OCI-LY1 (cell line): ENCODE data around the gene PFKFB2.
"Not testable (repeated sequence)": the region's sequence is repeated elsewhere in the genome, so short reads cannot be mapped to it uniquely, and the experiment has no call there.

Experiments
- H2AFZ ChIP-seq: fragments of 200-600 bp; sonication (generic), shearing (Covaris generic); 2 replicates; pipeline ENCODE4 v1.6.0; 2014; ENCODE audit warnings: antibody characterized with exemption, mild to moderate bottlenecking, low read length
- H3F3A ChIP-seq: fragments of 200-600 bp; sonication (generic), shearing (Covaris generic); 2 replicates; pipeline ENCODE4 v1.6.0; 2014; ENCODE audit warnings: mild to moderate bottlenecking, antibody characterized with exemption, low read length, moderate library complexity; ENCODE audit not compliant: insufficient read depth
- H3K27ac ChIP-seq: fragments of 200-600 bp; sonication (generic); 2 replicates; pipeline ENCODE4 v1.5.1; 2014; ENCODE audit warnings: low read length, mixed run types, mild to moderate bottlenecking, low read depth; ENCODE audit not compliant: poor library complexity, severe bottlenecking
- H3K27me3 ChIP-seq: fragments of 200-600 bp; sonication (generic); 2 replicates; pipeline ENCODE4 v1.6.0; 2014; ENCODE audit warnings: antibody characterized with exemption, mild to moderate bottlenecking, low read length, moderate library complexity; ENCODE audit not compliant: insufficient read depth
- H3K36me3 ChIP-seq: fragments of 200-600 bp; sonication (generic); 2 replicates; pipeline ENCODE4 v1.6.1; 2014; ENCODE audit warnings: mild to moderate bottlenecking, antibody characterized with exemption, low read length, moderate library complexity, mixed read lengths; ENCODE audit not compliant: insufficient read depth
- H3K4me1 ChIP-seq: fragments of 200-600 bp; sonication (generic); 2 replicates; pipeline ENCODE4 v1.5.1; 2014; ENCODE audit warnings: mild to moderate bottlenecking, low read length, moderate library complexity; ENCODE audit not compliant: insufficient read depth, severe bottlenecking
- H3K4me2 ChIP-seq: fragments of 200-600 bp; sonication (generic), shearing (Covaris generic); 2 replicates; pipeline ENCODE4 v1.6.1; 2014; ENCODE audit warnings: low read length
- H3K4me3 ChIP-seq: fragments of 200-600 bp; sonication (generic); 2 replicates; pipeline ENCODE4 v1.5.1; 2014; ENCODE audit warnings: low read length, low read depth, mild to moderate bottlenecking, mixed read lengths; ENCODE audit not compliant: poor library complexity, severe bottlenecking
- H3K79me2 ChIP-seq: fragments of 200-600 bp; shearing (Covaris generic); 2 replicates; pipeline ENCODE4 v1.6.1; 2016; ENCODE audit warnings: mixed run types, low read length, mixed read lengths; ENCODE audit not compliant: insufficient read depth
- H3K9ac ChIP-seq: fragments of 200-600 bp; sonication (generic), shearing (Covaris generic); 2 replicates; pipeline ENCODE4 v1.6.1; 2014; ENCODE audit warnings: mild to moderate bottlenecking, low read length, mixed read lengths
- H3K9me2 ChIP-seq: fragments of 200-600 bp; sonication (generic), shearing (Covaris generic); 2 replicates; pipeline ENCODE4 v1.6.1; 2014; ENCODE audit warnings: low read depth, mild to moderate bottlenecking, low read length, mixed read lengths
- H3K9me3 ChIP-seq: fragments of 200-600 bp; shearing (Covaris generic); 2 replicates; pipeline ENCODE4 v1.6.1; 2014; ENCODE audit warnings: low read length, mixed read lengths
- H4K20me1 ChIP-seq: fragments of 200-600 bp; sonication (generic), shearing (Covaris generic); 2 replicates; pipeline ENCODE4 v1.6.0; 2016; ENCODE audit warnings: mild to moderate bottlenecking, low read length; ENCODE audit not compliant: insufficient read depth
- EZH2 ChIP-seq: fragments of 200-600 bp; sonication (generic), shearing (Covaris generic); IDR thresholded peaks from 2 replicates; pipeline ENCODE4 v1.8.0; 2017; ENCODE audit warnings: borderline replicate concordance, mixed run types, mild to moderate bottlenecking, antibody characterized with exemption, low read length, moderate library complexity, mixed read lengths
- TF ChIP-seq, protein P1 (sequence below): fragments of 200-600 bp; sonication (generic), shearing (Covaris generic); IDR thresholded peaks from 2 replicates; pipeline ENCODE4 v1.5.1; 2017; ENCODE audit warnings: mild to moderate bottlenecking, antibody characterized with exemption, low read length, moderate library complexity, mixed read lengths

Gene PFKFB2

GRCh38 chr1:207040181-207040533 is 12.9 kb upstream of the PFKFB2 start:
- no peaks in the 10 kb centered on the region for H3K4me1 ChIP-seq
- no peaks in the 10 kb centered on the region for H3K27me3 ChIP-seq
- H4K20me1 ChIP-seq = no peaks in the 10 kb centered on the region
- no peak for TF ChIP-seq EZH2
- TF ChIP-seq, protein P1, sequence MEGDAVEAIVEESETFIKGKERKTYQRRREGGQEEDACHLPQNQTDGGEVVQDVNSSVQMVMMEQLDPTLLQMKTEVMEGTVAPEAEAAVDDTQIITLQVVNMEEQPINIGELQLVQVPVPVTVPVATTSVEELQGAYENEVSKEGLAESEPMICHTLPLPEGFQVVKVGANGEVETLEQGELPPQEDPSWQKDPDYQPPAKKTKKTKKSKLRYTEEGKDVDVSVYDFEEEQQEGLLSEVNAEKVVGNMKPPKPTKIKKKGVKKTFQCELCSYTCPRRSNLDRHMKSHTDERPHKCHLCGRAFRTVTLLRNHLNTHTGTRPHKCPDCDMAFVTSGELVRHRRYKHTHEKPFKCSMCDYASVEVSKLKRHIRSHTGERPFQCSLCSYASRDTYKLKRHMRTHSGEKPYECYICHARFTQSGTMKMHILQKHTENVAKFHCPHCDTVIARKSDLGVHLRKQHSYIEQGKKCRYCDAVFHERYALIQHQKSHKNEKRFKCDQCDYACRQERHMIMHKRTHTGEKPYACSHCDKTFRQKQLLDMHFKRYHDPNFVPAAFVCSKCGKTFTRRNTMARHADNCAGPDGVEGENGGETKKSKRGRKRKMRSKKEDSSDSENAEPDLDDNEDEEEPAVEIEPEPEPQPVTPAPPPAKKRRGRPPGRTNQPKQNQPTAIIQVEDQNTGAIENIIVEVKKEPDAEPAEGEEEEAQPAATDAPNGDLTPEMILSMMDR = no peak
- no peak overlapping the region for H3K9ac ChIP-seq
- no peaks in the 10 kb centered on the region for H3K79me2 ChIP-seq
- H3K9me3 ChIP-seq = no peaks in the 10 kb centered on the region
- H3K36me3 ChIP-seq = peaks cover 6% of the 10 kb centered on the region; the same call in 1 of the 2 replicates
- H2AFZ ChIP-seq = no peak overlapping the region
- no peaks in the 10 kb centered on the region for H3K9me2 ChIP-seq
- H3K4me2 ChIP-seq = no peak overlapping the region
- no peak overlapping the region for H3K4me3 ChIP-seq
- H3K27ac ChIP-seq = no peak overlapping the region
- no peaks in the 10 kb centered on the region for H3F3A ChIP-seq

- not testable (repeated sequence) for H3K4me3 ChIP-seq
Measured at GRCh38 chr1:207041397-207041796, 11.7 kb upstream of the PFKFB2 start.

GRCh38 chr1:207045453-207045852 is 7.6 kb upstream of the PFKFB2 start:
- no peak overlapping the region for H3K27ac ChIP-seq
- H3K36me3 ChIP-seq = peaks cover 51% of the 10 kb centered on the region
- no peaks in the 10 kb centered on the region for H3K9me2 ChIP-seq
- no peak overlapping the region for H3K4me2 ChIP-seq
- H3K27me3 ChIP-seq = no peaks in the 10 kb centered on the region
- H4K20me1 ChIP-seq = no peaks in the 10 kb centered on the region; the same call in 1 of the 2 replicates
- H2AFZ ChIP-seq = no peak overlapping the region
- no peaks in the 10 kb centered on the region for H3F3A ChIP-seq
- no peaks in the 10 kb centered on the region for H3K9me3 ChIP-seq
- no peak for TF ChIP-seq EZH2
- TF ChIP-seq, protein P1 = no peak
- no peak overlapping the region for H3K9ac ChIP-seq
- H3K79me2 ChIP-seq = peaks cover 39% of the 10 kb centered on the region
- peaks cover 37% of the 10 kb centered on the region for H3K4me1 ChIP-seq
- H3K4me3 ChIP-seq = no peak overlapping the region

More at GRCh38 chr1:207041397-207041796, 11.7 kb upstream of the PFKFB2 start:
- not testable (repeated sequence) for H3K9me3 ChIP-seq, H3K9ac ChIP-seq, H3F3A ChIP-seq, H3K4me2 ChIP-seq, H3K79me2 ChIP-seq, H3K9me2 ChIP-seq, H3K27me3 ChIP-seq, H3K27ac ChIP-seq, H4K20me1 ChIP-seq, H2AFZ ChIP-seq, H3K4me1 ChIP-seq
- peaks cover 19% of the 10 kb centered on the region for H3K36me3 ChIP-seq

- Histone ChIP-seq H3K27ac (no peak overlapping the region), H3K36me3 (peaks cover 51% of the 10 kb centered on the region), H2AFZ (no peak overlapping the region), H3K9me3 (no peaks in the 10 kb centered on the region), H3K4me2 (peak overlapping the region; percentile 1; the same call in 1 of the 2 replicates), H3K4me3 (no peak overlapping the region), H4K20me1 (no peaks in the 10 kb centered on the region; the same call in 1 of the 2 replicates), H3K9ac (no peak overlapping the region), H3K4me1 (peaks cover 52% of the 10 kb centered on the region), H3K79me2 (peaks cover 41% of the 10 kb centered on the region), H3F3A (peaks cover 5% of the 10 kb centered on the region; the same call in 1 of the 2 replicates), H3K9me2 (no peaks in the 10 kb centered on the region), H3K27me3 (no peaks in the 10 kb centered on the region)
- TF ChIP-seq, protein P1 = no peak
- TF ChIP-seq EZH2 = no peak
Measured at GRCh38 chr1:207047505-207047904, 5.6 kb upstream of the PFKFB2 start.
